GM10266 (cell line): ENCODE results near the gene IFITM10.

ENCODE experiments used
- DNase-seq: peaks from one replicate; pipeline ENCODE4 v3.0.0; 2012; ENCODE audit errors: extremely low spot score
- TF ChIP-seq, protein P1 (sequence below): IDR thresholded peaks from 2 replicates; pipeline ENCODE4 v1.5.1; 2012; ENCODE audit warnings: mild to moderate bottlenecking, low read depth; ENCODE audit not compliant: control insufficient read depth, insufficient read depth; ENCODE audit errors: missing control alignments

Gene IFITM10

DNA sequence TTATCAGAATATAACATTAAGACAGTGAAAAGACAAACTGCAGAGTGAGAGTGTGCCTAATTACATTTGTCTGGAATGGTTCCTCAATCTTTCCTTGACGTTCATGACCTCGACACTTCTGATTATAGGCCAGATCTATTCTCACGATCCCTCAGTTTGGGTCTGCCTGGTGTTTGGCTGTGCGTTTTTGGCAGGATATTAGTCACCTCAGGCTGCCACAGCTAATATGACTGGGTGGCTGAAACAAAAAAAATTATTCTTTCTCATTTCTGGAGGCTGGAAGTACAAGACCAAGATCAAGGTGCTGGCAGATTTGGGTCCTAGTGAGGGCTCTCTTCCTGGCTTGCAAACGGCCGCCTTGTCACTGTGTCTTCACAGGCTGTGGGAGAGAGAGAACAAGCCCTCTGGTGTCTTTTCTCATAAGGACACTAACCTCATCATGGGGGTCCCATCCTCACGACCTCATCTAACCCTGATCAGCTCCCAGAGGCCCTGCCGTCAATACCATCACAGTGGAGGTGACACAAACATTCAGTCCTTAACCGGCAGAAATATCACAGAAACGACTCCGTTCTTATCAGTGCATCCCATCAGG lies 23.2 kb downstream of the IFITM10 start:
- TF ChIP-seq, protein P1, sequence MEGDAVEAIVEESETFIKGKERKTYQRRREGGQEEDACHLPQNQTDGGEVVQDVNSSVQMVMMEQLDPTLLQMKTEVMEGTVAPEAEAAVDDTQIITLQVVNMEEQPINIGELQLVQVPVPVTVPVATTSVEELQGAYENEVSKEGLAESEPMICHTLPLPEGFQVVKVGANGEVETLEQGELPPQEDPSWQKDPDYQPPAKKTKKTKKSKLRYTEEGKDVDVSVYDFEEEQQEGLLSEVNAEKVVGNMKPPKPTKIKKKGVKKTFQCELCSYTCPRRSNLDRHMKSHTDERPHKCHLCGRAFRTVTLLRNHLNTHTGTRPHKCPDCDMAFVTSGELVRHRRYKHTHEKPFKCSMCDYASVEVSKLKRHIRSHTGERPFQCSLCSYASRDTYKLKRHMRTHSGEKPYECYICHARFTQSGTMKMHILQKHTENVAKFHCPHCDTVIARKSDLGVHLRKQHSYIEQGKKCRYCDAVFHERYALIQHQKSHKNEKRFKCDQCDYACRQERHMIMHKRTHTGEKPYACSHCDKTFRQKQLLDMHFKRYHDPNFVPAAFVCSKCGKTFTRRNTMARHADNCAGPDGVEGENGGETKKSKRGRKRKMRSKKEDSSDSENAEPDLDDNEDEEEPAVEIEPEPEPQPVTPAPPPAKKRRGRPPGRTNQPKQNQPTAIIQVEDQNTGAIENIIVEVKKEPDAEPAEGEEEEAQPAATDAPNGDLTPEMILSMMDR, result no peak

DNA sequence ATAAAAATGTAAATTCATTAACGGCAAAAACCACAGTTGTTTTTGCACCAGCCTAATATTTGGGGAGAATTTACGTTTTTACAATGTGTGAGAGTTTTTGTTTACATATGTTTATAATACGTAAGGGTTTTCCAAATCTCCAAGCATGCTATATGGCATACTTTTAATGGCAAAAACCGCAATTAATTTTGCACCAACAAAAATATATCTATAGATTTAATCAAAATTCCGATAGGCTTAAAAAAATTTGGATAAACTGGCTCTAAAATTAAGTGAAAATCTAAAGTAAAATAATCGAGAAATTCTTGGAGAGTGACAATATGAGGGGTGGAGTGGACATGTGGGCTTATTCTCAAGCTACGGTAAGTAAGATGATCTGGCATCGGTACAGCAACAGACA lies 30.6 kb downstream of the IFITM10 start:
- TF ChIP-seq, protein P1, result no peak
- DNase-seq, result no peak

More for the DNA sequence above, 23.2 kb downstream of the IFITM10 start:
- no peak for DNase-seq

DNA sequence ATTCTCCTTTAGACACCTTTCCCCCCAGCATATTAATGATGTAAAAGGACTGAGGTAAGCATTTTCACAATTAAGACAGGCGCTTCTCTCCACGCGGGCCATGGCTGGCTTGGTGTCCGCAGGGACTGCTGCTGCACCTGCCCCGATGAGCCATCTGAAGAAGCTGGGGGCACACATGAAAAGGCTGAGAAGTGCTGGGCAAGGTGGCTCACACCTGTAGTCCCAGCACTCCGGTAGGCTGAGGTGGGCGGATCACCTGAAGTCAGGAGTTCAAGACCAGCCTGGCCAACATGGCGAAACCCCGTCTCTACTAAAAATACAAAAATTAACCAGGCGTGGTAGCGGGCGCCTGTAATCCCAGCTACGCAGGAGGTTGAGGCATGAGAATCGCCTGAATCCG lies 32.1 kb downstream of the IFITM10 start:
- TF ChIP-seq, protein P1, result no peak
- no peak for DNase-seq

DNA sequence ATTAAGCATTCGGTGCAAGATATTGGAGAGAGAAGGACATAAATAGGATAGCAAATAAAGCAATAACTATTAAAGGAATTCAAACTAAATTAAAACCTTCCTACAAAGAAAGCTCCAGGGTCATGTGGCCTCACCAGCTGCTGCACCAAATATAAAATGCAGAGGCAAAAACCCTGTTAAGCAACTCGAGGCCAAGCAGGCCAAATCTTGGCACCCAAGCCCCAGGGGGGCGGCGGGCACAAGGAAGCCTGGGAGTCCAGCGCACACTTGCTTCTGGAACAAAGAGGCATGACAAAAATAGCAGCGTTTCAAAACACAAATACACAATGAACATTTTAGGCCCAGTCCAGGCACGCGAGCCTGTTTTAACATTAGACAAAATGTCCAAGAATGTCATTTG lies 32.6 kb downstream of the IFITM10 start:
- DNase-seq, result no peak
- TF ChIP-seq, protein P1, result no peak

DNA sequence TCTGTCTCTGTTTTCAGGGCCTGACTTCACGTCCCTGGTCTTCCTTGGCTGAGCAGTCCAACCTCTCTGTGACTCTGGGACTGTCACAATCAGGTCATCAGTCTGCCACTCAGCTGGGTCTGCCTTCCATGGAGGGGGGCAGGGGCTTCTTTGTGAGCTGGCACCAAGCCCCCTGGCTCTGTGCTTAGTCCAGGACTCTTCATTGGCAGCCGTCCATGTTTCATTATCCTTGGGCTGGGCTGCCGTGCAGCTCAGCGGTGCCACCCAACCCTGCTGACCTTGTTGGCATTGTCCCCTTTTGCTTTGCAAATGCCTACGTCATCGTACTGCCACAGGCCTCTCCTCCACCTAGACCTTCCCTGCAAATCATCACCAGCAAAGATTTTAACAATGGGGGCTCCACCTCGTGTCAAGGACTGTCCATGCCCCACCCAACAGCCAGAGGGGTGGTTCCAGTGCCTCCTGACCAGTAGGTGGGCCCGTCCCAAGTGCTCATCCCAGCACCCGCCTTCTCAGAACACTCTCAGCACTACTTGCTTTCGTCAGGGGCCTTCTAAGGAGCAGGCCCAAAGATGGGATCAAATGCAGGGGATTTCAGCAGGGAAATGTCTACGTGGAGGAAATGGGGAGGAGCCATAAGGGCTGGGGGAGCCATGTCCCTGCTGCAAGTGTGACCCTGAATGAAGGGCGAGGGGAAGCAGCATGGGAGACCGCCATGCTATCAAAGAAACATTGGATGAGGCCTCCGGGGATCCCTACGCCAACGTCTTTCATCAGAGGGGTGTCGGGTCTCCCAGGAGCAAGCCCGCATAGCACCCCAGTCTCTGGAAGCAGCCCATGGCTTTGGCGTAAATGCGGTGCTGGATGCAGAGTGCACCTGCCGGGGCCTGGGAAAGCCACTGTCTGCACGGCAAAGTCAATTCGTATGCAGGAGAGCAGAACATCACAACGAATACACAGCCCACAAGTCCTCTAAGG lies 35.2 kb downstream of the IFITM10 start:
- TF ChIP-seq, protein P1, result no peak
- DNase-seq, result no peak

DNA sequence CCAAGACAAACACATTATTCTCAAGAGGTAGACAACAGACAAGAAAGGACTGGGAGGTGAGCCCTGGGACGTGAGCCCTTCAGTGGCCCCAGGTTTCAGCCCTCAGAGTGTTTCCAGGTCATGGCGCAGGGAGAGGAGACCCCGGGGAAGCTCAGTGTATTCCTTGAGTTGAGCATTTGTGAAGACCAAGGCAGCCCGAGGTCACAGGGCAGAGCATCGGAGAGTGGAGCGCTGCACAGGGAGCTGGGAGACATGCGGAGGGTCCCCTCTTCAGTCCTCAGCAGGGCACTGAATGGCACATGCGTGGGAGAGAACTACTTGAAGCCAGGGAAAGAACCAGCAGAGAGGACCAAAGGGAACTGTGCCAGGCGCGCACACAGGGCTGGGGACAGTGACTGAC lies 41.7 kb downstream of the IFITM10 start:
- TF ChIP-seq, protein P1, result no peak
- no peak for DNase-seq

DNA sequence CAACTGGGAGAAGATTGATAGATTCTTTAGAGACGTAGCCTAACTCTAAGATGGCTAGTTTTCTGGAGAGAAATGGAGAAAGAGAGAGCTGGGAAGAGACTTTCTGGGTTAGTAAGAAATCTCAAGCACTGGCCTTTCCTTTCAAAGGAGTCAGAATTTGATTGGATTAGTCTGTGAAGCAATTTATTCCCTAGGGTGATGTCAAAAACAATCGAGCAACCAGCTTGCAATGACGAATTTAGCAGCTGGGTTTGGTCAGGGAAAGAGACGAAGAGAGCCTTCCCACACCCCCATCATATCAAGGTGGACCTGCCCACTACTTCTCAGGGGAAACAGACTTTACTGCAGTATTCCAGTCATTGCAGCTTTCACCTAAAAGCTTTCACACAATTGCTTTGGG lies 42.6 kb downstream of the IFITM10 start:
- DNase-seq, result no peak
- TF ChIP-seq, protein P1, result no peak
